Astrocyte (in vitro differentiated cells and primary cell): ENCODE measurements around the gene VWA2.

Source experiments
- CTCF ChIP-seq: IDR thresholded peaks from 2 replicates; pipeline ENCODE4 v1.5.1; 2011; ENCODE audit warnings: low read depth, mild to moderate bottlenecking, inconsistent platforms, low read length, moderate library complexity; ENCODE audit not compliant: insufficient read depth
- EZH2 ChIP-seq: IDR thresholded peaks from 2 replicates; pipeline ENCODE4 v1.6.1; 2012; ENCODE audit warnings: mild to moderate bottlenecking, low read length, inconsistent platforms; ENCODE audit not compliant: insufficient read depth

GRCh38 chr10:114290038-114290437 is 51.0 kb downstream of the VWA2 start:
- TF ChIP-seq CTCF (no peak), EZH2 (no peak)
